A172 (cell line): Measurements from ENCODE around the gene WAPL. TPM values are rescaled to one million over a fixed set of nuclear protein-coding genes. Genes with fewer than 3 reads are reported as not detected.

ENCODE experiments used
- DNase-seq: peaks from one replicate; pipeline ENCODE4 v3.0.0-alpha.2; 2015; ENCODE audit warnings: low spot score
- total RNA-seq: library from RNA; depleted of rRNA; stranded (reverse); fragments of >200 nt; shearing (Covaris generic); gene quantifications from 2 replicates; pipeline ENCODE4 v1.2.3, GENCODE V29; 2014

WAPL gene
- total RNA-seq, 1 experiment from 2014 or later, result 53.0 TPM

DNA sequence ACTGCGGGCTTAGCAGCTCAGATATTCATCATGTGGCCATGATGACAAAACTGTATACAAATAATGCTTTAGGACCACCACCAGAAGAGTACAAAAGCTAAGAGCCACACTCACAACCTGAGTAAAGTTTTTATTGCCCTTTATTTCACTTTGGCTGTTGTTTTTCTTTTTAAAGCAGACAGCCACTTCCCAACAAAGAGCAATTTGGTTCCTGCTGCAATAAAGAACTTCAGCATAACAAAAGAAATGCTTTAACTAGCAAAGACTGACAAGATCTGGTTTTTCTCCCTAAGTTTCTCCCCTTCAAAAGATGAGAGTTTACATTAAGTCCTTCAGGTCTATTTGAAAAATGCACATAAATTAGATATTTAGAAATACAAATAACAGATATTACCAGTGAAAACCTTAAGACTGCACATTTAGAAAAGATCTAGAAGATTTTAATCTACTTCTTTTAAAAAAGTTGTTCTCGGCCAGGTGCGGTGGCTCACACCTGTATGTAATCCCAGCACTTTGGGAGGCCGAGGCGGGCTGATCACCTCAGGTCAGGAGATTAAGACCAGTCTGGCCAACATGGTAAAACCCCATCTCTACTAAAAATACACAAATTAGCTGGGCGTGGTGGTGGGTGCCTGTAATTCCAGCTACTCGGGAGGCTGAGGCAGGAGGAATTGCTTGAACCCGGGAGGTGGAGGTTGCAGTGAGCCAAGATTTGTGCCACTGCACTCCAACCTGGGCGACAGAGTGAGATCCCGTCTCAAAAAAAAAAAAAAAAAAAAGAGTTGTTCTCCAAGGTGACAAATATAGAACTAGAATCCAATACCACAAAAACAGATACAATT, 59.4 kb downstream of the WAPL start:
- DNase-seq, result no peak

DNA sequence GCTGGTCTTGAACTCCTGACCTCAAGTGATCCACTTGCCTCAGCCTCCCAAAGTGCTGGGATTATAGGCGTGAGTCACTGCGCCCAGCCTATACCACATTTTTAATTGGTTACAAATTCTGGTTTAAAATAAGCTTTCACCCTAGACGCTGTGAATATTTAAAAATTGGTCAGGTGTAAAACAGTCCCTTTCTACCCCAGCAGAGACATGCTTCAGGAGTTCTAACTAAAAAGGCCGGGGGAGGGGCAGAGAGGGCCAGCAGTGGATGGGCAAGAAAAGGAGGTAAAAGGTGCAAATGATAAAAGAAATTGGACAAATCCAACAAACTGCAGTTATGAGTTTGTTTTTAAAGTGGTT, 70.0 kb downstream of the WAPL start:
- no peak for DNase-seq

DNA sequence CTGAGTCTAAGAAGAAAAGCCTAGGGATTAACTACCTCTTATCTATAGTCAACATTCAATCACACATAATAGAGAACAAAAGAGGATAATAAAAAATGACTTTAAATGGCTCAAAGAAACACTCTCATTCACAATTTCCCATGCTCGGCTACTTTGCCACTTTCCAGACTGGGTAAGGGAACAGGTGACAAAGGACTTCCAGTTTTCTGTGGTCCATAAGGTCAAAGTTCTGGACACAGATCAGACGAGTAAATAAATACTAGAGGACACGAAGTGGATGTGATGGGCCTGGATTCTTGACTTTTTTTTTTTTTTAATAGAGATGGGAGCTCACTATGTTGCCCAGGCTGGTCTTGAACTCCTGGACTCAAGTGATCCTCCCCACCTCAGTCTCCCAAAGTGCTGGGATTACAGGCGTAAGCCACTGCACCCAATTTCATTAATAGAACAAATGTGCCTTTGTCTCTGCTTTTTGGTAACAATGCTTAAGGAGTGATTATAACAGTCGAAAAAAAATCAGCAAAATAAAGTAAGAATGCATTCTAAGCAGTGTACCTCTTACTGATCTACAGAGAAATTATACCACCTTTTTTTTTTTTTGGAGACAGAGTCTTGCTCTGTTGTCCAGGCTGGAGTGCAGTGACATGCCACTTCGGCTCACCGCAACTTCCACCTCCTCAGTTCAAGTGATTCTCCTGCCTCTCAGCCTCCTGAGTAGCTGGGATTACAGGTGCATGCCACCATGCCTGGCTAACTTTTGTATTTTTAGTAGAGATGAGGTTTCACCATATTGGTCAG, 70.6 kb downstream of the WAPL start:
- DNase-seq, result no peak

DNA sequence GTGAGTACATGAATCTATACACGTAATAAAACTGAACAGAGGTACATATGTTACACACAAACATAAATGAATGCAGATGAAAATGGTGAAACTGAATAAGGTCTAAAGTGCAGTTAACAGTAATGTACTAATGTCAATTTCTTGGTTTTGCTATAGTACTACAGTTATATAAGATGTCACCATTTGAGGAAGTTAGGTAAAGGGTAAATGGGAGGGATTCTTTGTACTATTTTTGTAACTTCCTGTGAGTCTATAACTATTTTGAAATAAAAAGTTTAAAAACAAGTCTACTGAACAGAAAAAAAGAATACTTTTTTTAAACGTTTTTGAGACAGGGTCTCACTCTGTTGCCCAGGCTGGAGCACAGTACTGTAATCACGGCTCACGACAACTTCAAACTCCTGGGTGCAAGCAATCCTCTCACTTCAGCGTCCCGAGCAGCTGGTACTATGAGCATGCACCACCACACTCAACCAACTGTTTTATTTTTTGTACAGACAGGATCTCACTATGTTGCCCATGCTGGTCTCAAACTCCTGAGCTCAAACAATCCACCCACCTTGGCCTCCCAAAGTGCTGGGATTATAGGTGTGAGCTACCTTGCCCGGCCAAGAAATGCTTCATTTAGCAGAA, 71.5 kb downstream of the WAPL start:
- no peak for DNase-seq

DNA sequence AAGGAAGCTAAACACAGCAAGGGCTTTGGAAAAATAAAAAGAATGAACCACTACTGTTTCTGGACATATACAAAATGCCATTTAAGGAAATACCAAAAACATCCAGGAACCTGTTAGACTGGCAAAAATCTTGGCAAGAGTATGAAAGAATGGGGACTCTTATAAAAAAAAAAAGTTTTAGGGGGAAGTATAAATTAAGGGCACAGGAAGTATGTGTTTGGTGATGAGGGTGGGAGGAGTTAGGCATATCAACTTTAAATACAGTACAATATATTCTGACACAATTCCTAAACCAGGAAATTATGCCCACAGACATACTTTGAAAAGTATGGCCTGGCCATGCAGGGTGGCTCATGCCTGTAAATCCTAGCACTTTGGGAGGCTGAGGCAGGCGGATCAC, 74.2 kb downstream of the WAPL start:
- no peak for DNase-seq

DNA sequence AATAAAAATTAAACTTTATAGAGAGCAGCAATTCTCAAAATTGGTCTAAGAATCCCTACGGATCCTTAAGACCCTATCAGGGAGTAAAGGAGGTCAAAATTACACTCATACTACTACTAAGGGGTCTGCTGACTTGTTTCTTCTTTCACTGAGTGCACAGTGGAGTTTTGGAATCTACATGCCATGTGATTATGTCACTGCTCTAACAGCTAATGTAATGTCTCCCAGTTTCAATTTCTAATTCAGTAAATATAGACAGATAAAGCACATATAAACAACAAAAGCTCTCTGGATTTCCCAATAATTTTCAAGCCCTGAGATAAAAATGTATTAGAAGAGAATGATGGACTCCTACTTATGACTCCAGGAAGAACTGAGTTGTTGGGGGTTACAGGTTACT, 74.6 kb downstream of the WAPL start:
- DNase-seq, result no peak

DNA sequence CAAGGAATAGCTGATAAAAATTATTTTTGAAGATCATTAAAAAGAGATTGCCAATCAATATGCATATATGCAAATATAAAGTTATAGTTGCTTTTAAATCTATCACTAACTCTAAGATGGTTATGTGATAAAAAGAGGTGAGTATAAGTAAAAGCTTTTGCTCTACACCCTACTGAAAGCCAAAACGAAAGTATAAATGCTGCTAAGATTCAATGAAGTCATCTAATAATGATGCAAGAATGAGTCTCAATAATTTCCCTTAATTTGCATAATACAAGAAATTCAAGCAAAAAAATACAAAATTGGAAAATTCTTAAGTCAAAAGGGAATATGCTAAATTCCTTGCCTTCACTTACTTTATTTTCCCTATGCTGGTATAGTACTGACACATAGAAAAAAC, 75.2 kb downstream of the WAPL start:
- DNase-seq, result no peak

DNA sequence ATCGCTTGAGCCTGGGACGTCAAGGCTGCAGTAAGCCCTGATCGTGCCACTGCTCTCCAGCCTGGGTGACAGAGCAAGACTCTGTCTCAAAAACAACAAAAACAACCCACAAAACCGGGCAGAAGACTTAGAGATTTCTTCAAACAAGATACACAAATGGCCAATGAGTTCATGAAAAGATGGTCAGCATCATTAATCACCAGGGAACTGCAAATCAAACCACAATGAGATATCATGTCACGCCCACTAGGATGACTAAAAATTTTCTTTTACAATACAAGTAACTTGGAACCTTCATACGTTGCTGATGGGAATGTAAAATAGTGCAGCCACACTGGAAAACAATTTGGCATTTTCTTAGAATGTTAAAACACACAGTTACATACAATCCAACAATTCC, 77.7 kb downstream of the WAPL start:
- DNase-seq, result peak; percentile 56

DNA sequence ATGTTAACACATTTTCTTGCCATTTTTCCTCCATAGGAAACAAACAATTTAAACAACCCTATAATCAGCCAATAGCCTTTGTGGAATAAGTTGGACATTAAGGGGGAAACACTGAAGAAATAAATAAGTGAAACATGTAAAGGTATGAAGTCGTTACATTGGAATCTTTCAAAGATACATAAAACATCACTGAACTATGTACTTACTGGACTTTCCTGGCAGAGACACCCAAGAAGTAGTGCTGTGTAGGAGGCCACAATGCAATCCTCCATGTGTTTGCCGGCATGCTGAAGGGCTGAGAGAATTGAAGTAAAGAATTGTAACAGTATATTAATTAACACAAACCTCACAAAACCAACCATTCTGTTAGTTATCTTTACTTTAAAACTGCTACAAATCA, 78.5 kb downstream of the WAPL start:
- DNase-seq, result peak; percentile 25

DNA sequence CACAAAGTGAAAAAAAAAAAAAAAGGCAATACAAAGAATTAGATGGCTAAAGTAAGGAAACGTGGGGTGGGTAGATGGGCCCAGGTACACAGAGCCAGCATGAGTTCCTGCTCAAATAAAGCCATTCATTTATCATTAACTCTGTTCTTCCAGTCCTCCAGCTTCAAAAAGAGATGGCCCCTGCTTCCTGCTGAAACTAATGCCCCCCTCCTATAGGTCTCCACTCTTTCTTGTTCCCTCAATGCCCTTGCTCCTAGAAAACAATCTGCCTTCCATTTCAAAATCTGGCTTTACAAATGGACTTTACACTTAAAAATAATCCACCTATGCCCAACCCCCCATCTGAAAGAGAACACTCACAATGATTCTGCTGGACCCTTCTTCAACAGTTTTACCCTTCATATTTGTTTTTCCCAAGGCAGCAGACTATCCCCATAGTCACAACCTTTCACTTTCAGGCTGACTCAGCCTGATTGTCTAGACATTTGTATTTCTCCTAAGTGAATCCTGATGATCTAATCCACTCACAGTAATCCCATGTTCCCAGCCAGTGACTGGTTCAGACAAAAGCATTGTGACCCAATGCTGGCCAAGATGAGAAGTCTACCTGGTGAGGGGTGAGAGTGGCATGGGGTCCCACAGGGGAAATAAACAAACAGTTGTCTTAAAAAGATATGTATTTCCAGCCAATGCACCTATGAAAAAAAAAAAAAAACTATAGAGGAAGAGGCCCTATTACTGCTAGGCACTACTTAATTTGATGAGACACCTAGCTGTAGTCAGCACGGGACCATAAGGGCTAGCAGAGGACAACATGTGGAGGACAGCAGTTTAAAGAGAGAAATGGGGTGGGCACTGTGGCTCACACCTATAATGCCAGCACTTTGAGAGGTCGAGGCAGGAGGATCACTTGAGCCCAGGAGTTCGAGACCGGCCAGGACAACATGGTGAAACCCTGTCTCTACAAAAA, 80.4 kb downstream of the WAPL start:
- peak; percentile 42 for DNase-seq

DNA sequence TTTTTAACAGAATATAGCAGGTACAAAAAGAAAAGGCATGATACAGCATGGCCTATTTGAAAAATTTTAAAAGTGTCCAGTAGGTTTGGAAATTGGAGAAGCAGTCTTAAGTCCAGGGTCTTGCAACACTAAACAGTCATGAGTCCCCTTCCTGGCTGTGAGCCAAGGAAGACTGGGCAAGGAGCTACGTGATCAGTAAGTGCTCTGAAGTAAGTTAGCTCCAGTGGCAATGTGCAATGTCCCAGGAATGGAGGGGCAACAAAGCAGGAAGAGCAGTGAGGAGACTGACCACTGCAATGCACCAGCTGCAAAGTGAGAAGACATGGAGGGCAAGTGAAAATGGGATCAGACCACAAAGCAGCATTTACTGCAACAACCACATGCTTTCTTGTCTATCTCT, 82.0 kb downstream of the WAPL start:
- no peak for DNase-seq

DNA sequence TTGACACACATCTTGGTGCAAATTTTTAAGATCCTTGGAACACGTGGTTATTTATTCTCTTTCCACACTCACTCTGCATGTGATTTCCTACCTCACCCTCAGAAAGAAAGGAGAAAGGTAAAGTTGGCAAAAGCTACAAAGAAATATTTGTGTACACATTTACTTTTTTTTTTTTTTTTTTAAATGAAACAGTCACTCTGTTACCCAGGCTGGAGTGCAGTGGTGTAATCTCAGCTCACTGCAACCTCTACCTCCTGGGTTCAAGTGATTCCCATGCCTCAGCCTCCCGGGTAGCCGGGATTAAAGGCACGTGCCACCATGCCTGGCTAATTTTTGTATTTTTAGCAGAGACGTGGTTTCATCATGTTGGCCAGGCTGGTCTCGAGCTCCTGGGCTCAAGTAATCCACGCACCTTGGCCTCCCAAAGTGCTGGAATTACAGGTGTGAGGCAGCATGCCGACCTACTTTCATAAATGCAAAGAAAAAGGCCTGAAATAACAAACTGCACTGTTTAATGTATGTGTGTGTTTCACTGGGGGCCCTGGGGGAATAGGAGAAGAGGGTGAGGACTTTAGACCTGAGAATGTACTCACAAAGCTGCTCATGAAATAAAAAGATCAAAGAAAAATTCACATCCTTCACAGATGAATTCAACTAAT, 83.4 kb downstream of the WAPL start:
- no peak for DNase-seq

DNA sequence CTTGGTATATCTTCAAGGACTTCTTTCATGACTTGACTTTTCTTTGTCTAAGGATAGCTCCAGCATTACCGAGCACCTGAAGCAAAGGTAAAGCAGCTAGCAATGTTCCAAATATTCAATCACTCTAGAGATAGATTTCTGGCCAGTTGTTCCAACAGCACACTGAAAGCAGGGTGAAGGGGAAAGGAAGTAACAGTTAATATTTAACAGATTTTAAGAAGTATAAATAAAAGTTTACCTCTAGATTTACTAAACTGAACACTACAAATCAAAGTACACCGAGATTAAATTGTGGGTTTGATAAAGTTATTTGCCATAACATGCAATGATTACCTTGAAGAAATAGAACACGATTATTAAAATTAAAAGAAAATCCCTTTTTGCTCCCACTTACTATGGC, 84.1 kb downstream of the WAPL start:
- DNase-seq, result no peak

DNA sequence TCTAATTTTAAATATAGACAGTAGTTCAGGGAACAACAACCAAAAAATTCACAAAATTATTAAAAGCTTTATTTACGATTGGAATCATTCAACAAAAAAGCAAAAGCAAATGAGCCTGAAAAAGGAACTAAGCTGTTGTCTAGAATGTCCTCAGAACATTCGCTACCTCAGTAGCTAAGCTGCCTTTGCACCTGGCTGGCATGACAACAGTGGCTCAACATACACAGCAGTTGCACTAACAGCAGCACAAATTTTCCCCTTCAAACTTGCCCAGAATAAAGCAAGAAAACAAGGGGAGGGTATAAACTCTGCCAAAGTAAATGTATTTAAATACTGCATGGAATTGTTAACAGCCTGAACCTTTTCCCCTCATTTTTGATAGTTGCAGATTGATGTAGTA, 84.6 kb downstream of the WAPL start:
- no peak for DNase-seq

DNA sequence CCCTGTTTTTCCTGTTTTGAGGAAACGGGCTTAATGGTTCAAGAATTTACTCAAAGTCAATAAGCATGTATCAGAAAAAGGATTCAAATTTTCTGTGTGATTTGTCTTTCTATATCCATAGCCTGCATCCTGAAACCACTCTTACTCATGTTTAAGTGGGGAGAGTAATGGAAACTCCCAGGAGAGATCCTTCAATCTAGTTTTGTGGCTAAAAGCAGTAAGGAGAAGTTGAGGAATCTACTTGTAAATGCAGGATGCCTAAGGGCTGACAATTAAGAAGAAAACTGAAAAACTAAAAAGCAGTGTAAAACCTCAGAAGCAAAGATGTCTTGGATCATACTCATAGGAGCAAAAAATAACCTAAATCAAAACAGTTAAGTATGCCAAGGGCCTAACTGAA, 86.9 kb downstream of the WAPL start:
- no peak for DNase-seq

DNA sequence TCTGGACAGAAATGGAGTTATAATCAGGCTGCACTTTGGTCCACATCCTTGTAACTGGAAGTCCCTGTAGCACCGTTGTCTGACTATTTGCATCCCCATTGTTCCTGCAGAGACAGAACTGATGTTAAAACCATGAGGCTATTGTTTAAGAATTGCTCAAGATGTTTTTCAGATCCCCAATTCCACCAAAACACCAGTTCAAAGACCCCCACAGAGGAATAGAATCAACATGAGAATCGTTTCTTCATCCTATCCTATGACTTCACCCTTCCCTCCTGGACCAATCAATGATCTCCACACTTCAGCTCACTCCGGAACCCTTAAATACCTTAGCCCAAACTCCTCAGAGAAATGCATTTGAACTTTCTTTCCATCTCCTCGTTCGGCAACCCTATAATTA, 97.9 kb downstream of the WAPL start:
- DNase-seq, result no peak

DNA sequence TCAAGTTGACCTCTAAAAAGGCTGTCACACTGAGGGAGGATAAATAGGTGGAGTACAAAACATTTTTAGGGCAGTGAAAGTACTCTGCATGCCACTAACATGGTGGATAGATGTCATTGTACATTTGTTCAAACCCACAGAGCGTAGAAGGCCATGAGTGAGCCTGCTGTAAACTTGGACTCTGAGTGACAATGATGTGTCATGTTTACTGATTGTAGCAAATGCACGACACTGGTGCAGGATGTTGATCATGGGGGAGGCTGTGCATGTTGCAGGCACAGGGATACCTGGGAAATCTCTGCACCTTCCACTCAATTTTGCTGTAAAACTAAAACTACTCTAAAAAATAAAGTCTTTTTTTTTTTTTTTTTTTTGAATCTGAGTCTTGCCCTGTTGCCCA, 102.5 kb downstream of the WAPL start:
- no peak for DNase-seq

DNA sequence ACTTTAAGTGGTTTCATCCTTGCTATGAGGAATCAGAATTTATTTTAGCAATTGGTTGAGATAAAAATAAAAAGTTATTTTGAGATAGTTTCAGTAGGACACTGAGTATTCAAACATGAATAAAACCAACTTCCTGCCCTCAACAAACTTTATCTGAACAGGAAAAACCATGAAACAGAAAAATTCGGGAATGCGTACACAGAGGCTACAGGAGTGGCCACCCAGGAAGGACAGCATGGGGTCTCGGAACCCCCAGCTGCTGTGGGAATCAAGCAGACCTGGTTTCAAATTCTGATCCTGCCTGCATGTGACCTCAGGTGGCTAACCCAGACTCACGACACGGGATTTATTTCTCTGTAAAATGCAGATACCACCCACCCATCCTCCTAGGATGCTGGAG, 106.0 kb downstream of the WAPL start:
- DNase-seq, result no peak

DNA sequence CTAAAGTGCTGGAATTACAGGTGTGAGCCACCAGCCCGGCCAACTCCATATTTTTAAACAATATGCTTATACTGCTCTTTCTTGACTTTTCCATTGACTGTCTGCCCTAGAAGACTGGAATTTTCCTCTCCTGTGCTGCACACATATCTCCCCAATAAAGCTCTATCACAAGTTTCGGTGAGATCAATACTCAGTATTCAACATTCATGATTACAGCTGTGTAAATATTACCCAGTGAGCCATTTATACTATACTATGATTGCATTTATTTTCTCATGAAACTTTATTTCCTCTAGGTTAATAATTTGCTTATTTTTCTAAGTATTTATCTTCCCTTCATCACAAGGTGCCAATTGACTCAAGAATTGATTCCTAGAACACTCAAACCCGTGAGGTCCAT, 106.5 kb downstream of the WAPL start:
- no peak for DNase-seq

DNA sequence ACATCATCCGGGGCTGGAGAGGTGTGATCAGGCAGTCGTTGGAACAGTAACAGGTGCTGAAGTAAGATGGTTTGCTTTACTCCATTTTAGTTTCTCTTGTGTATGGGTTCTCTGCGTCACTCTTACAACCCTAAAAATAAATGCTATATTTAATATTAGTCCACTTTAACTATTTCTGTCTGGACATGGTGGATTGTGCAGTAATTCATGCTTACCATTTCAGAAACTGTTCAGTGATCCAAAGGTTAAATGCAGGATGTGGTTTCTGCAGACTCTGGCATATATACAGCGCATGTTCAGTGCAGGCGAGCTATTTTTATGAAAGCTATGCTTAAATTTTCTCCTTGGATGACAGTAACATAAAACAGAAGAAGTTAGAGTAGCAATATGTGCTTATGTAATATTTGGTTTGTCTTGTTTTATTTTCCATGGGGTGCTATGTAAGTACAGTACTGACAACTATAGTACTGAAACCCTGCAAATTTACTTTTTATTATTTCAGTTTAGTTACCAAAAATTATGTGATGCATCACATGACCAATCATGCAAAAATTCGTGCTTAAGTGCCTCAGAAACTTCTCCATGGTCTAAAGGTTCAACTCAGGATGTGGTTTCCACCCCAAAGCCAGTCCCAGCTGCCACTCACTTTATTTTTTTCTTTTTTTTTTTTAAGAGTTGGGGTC, 108.4 kb downstream of the WAPL start:
- DNase-seq, result peak; percentile 51
